GM12878 (cell line): ENCODE results near the gene TRPV3. TPM values are rescaled to one million over a fixed set of nuclear protein-coding genes. Genes with fewer than 3 reads are reported as not detected.

Experiments
- ATAC-seq: fragments of 200-7000 bp; cut with Tn5 transposase; 3 replicates; pipeline ENCODE4 v1.9.1; 2020; ENCODE audit warnings: mild to moderate bottlenecking, moderate library complexity
- BruUV-seq: library from RNA; stranded (reverse); fragments of 400-500 nt; replicated peaks from 2 replicates; lab custom pipeline; 2021; lab: Mats Ljungman, UMichigan
- CTCF ChIA-PET: fragments of 300-600 bp; sonication (Branson Sonifier 250); formaldehyde crosslinking; extraction: SDS; loops from one replicate; lab custom pipeline; 2021; ENCODE audit warnings: inconsistent platforms; lab: Yijun Ruan, JAX
- POLR2A ChIA-PET: fragments of 350-600 bp; formaldehyde crosslinking; extraction: SDS; loops from one replicate; lab custom pipeline; 2021; ENCODE audit warnings: inconsistent platforms; lab: Charles Lee
- RAD21 ChIA-PET: fragments of 300-600 bp; sonication (Branson Sonifier 250); formaldehyde crosslinking; loops from one replicate; lab custom pipeline; 2023; ENCODE audit warnings: antibody characterized with exemption; ENCODE audit not compliant: unreplicated experiment; lab: Charles Lee
- SMC1A ChIA-PET: fragments of 300-600 bp; sonication (Branson Sonifier 250); formaldehyde crosslinking; loops from one replicate; lab custom pipeline; 2023; ENCODE audit not compliant: unreplicated experiment, uncharacterized antibody; lab: Charles Lee
- DNase-seq: peaks from one replicate; pipeline ENCODE4 v3.0.0-alpha.2; 2011; ENCODE audit warnings: low read depth, low spot score
- FAIRE-seq: peaks from 3 replicates; lab custom pipeline; 2011; peaks lifted over from hg19 to GRCh38; lab: Jason Lieb, UNC
- H2AFZ ChIP-seq: 2 replicates; pipeline ENCODE4 v1.6.0; 2011; ENCODE audit warnings: low read depth, low read length, control low read depth; ENCODE audit not compliant: control insufficient read depth
- H3K27ac ChIP-seq: 2 replicates; pipeline ENCODE4 v1.5.1; 2011; ENCODE audit warnings: control low read depth; ENCODE audit not compliant: control insufficient read depth, insufficient read depth
- H3K27me3 ChIP-seq, 2 experiments: replicated peaks in 1 of 2; 2 replicates each; pipeline versions ENCODE4 v1.6.0 to v1.6.1; 2011; ENCODE audit warnings: low read length in 1 of 2; ENCODE audit not compliant: control insufficient read depth in 2 of 2, insufficient read depth in 2 of 2
- H3K36me3 ChIP-seq, 2 experiments: 2 replicates each; pipeline ENCODE4 v1.5.1; 2011; ENCODE audit warnings: low read length in 1 of 2; ENCODE audit not compliant: control insufficient read depth in 2 of 2, insufficient read depth in 2 of 2
- H3K4me1 ChIP-seq: 2 replicates; pipeline ENCODE4 v1.6.1; 2011; ENCODE audit warnings: mild to moderate bottlenecking, low read length, moderate library complexity, mixed read lengths; ENCODE audit not compliant: control insufficient read depth, insufficient read depth
- H3K4me2 ChIP-seq: 2 replicates; pipeline ENCODE4 v1.6.0; 2011; ENCODE audit warnings: control low read depth; ENCODE audit not compliant: control insufficient read depth, insufficient read depth
- H3K4me3 ChIP-seq: fragments of 200-600 bp; sonication (generic); 2 replicates; pipeline ENCODE4 v1.5.1; 2016
- H3K79me2 ChIP-seq: 2 replicates; pipeline ENCODE4 v1.6.0; 2011; ENCODE audit warnings: low read length; ENCODE audit not compliant: control insufficient read depth, insufficient read depth
- H3K9ac ChIP-seq: 2 replicates; pipeline ENCODE4 v1.8.0; 2011; ENCODE audit warnings: low read length, control low read depth, mixed read lengths; ENCODE audit not compliant: control insufficient read depth, insufficient read depth
- H3K9me3 ChIP-seq: replicated peaks from 3 replicates; pipeline ENCODE4 v1.5.1; 2011; ENCODE audit warnings: mild to moderate bottlenecking, low read length; ENCODE audit not compliant: control insufficient read depth, insufficient read depth
- H4K20me1 ChIP-seq: 2 replicates; pipeline ENCODE4 v1.6.0; 2011; ENCODE audit not compliant: control insufficient read depth, insufficient read depth
- CBX5 ChIP-seq: sonication (generic); IDR thresholded peaks from 2 replicates; pipeline ENCODE4 v1.6.1; 2016; ENCODE audit warnings: low read depth, moderate library complexity, mild to moderate bottlenecking, inconsistent platforms
- CHD4 ChIP-seq: fragments of 200-600 bp; sonication (generic); IDR thresholded peaks from 2 replicates; pipeline ENCODE4 v1.6.1; 2016; ENCODE audit warnings: mild to moderate bottlenecking
- EZH2 ChIP-seq: IDR thresholded peaks from 2 replicates; pipeline ENCODE4 v1.6.1; 2012; ENCODE audit warnings: low read depth, mild to moderate bottlenecking, control low read depth, inconsistent platforms, low read length, borderline replicate concordance; ENCODE audit not compliant: control insufficient read depth
- NFIC ChIP-seq: IDR thresholded peaks from 2 replicates; pipeline ENCODE4 v1.6.1; 2012; ENCODE audit warnings: low read depth, mild to moderate bottlenecking, inconsistent platforms, low read length, moderate library complexity
- NFXL1 ChIP-seq: fragments of 450-650 bp; IDR thresholded peaks from 2 replicates; pipeline ENCODE4 v1.6.1; 2017; ENCODE audit warnings: antibody characterized with exemption, mild to moderate bottlenecking, borderline replicate concordance
- NFYA ChIP-seq: IDR thresholded peaks from 2 replicates; pipeline ENCODE4 v1.6.1; 2011; ENCODE audit warnings: low read depth, mild to moderate bottlenecking, low read length, improper control_type of control experiment, borderline replicate concordance
- PAX5 ChIP-seq: IDR thresholded peaks from 2 replicates; pipeline ENCODE4 v1.6.1; 2011; ENCODE audit warnings: low read depth, low read length, borderline replicate concordance
- POLR2AphosphoS2 ChIP-seq: IDR thresholded peaks from 2 replicates; pipeline ENCODE4 v1.6.1; 2011; ENCODE audit warnings: low read depth, mild to moderate bottlenecking, low read length, improper control_type of control experiment, moderate library complexity
- SIX5 ChIP-seq: IDR thresholded peaks from 2 replicates; pipeline ENCODE4 v1.6.1; 2011; ENCODE audit warnings: mild to moderate bottlenecking, low read depth, low read length, moderate library complexity; ENCODE audit not compliant: severe bottlenecking
- SPI1 ChIP-seq: IDR thresholded peaks from 2 replicates; pipeline ENCODE4 v1.6.1; 2011; ENCODE audit warnings: low read depth, mild to moderate bottlenecking, low read length, moderate library complexity, borderline replicate concordance; ENCODE audit not compliant: insufficient read depth
- TARDBP ChIP-seq: IDR thresholded peaks from 2 replicates; pipeline ENCODE4 v1.6.1; 2016; ENCODE audit warnings: borderline replicate concordance
- TCF12 ChIP-seq: IDR thresholded peaks from 2 replicates; pipeline ENCODE4 v1.6.1; 2011; ENCODE audit warnings: low read depth, mild to moderate bottlenecking, low read length
- ZNF217 ChIP-seq: fragments of 450-650 bp; IDR thresholded peaks from 2 replicates; pipeline ENCODE4 v1.6.1; 2017; ENCODE audit warnings: antibody characterized with exemption, mild to moderate bottlenecking
- ZZZ3 ChIP-seq: IDR thresholded peaks from 2 replicates; pipeline ENCODE4 v1.6.1; 2011; ENCODE audit warnings: low read depth; ENCODE audit not compliant: control insufficient read depth, insufficient read length
- WGBS: methylation state at CpG from one replicate; pipeline ENCODE4 v1.1.6; 2016; ENCODE audit warnings: low lambda C conversion rate; ENCODE audit not compliant: insufficient replicate concordance, insufficient coverage; ENCODE audit errors: missing lambda C conversion rate; 5-methylcytosine and 5-hydroxymethylcytosine counted together
- in situ Hi-C: fragments of 300-500 bp; cut with MboI; formaldehyde crosslinking; loops from 9 replicates; pipeline ENCODE4 v1.14.3; 2018; ENCODE audit warnings: mixed read lengths
- intact Hi-C: fragments of 100-400 bp; cut with micrococcal nuclease; formaldehyde crosslinking; loops from one replicate; pipeline ENCODE4 v1.14.2; 2022; ENCODE audit not compliant: unreplicated experiment
- polyA plus RNA-seq, 11 experiments: library from polyadenylated mRNA; depleted of rRNA in 4 of 11; unstranded in 6 of 11; stranded (reverse) in 5 of 11; fragments of >200 nt; fragmentation: Nextera tagmentation in 4 of 11; fragmentation: Illumina TruSeq in 1 of 11; extraction: Ambion mirVana in 4 of 11; extraction: Trizol in 1 of 11; gene quantifications; 1 replicate in 1 of 11; 2 replicates in 10 of 11; pipeline versions ENCODE4 v1.2.1 to v1.2.3, GENCODE V29; 2011 to 2016; ENCODE audit warnings: inconsistent platforms in 2 of 11, missing spikeins in 2 of 11, low read depth in 1 of 11
- total RNA-seq, 4 experiments: library from RNA; depleted of rRNA in 3 of 4; stranded (reverse); fragments of >200 nt in 3 of 4; fragmentation: Illumina TruSeq in 1 of 4; extraction: Trizol in 1 of 4; gene quantifications; 2 replicates each; pipeline versions ENCODE4 v1.2.1 to v1.2.3, GENCODE V29; 2013 to 2021
- TF ChIP-seq, protein P1 (sequence below): fragments of 450-650 bp; IDR thresholded peaks from 2 replicates; pipeline ENCODE4 v1.6.1; 2016; ENCODE audit warnings: mild to moderate bottlenecking
- TF ChIP-seq, protein P2 (sequence below): IDR thresholded peaks from 2 replicates; pipeline ENCODE4 v1.6.1; 2011; ENCODE audit warnings: mild to moderate bottlenecking, low read depth, low read length, moderate library complexity; ENCODE audit not compliant: insufficient replicate concordance
- TF ChIP-seq, protein P3 (sequence below): fragments of 150-350 bp; IDR thresholded peaks from 2 replicates; pipeline ENCODE4 v1.6.1; 2016; ENCODE audit warnings: low read depth, low read length

The TRPV3 gene
- total and polyA plus RNA-seq, 10 of the 15 experiments (the other 5 are each of a cell fraction or from before 2014, with no cell fraction given), result 0.52 to 12.0 (median 2.7) TPM

DNA sequence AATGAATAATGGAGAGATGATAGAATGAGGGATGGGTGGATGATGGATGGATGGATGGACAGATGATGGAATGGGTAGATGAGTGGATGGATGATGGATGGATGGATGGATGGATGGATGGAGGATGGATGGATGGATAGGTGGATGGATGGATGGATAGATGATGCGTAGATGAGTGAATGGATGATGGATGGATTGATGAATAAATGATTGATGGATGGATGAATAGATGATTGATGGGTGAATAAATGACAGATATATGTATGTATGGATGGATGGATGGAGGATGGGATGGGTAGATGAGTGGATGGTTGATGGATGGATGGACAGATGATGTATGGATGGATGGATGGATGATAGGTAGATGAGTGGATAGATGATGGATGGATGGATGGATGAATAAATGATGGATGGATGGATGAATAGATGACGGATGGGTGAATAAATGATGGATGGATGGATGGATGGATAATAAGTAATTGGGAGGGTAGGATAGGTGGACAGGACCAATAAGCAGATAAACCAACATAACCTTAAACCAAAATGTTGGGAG, 7.9 kb downstream of the TRPV3 start (continued):
- TF ChIP-seq, protein P1, sequence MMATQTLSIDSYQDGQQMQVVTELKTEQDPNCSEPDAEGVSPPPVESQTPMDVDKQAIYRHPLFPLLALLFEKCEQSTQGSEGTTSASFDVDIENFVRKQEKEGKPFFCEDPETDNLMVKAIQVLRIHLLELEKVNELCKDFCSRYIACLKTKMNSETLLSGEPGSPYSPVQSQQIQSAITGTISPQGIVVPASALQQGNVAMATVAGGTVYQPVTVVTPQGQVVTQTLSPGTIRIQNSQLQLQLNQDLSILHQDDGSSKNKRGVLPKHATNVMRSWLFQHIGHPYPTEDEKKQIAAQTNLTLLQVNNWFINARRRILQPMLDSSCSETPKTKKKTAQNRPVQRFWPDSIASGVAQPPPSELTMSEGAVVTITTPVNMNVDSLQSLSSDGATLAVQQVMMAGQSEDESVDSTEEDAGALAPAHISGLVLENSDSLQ, result peak; percentile 38; the same call in 1 of the 2 replicates
- no peak for TF ChIP-seq SPI1

DNA sequence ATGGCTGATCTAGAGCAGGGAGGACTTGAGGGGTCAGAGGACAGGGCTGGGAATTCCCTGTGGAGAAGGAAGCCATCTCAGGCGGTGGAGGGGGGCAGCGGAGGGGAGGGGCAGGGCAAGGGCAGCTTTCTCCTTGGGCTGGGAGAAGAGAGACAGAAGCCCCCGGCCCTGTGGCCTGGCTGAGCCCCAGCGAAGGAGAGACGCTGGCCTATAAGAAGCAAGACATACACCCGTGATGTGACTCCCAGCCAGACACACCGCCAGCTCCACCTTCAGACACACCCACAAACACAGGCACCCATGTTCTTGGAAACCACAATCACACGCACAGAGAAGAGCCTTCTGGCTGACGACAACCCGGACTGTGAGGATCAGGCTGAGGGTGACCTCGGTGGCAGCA, 10.0 kb downstream of the TRPV3 start:
- H3K9ac ChIP-seq, result no peak overlapping the region
- FAIRE-seq (no peak), ATAC-seq (no peak; the same call in 2 of the 3 replicates), DNase-seq (no peak)
- H2AFZ ChIP-seq, result no peak overlapping the region
- no peak overlapping the region for H3K4me2 ChIP-seq
- SMC1A ChIA-PET, result no interaction called here
- H3K4me1 ChIP-seq, result no peaks in the 10 kb centered on the region
- no peak overlapping the region for H3K4me3 ChIP-seq
- intact Hi-C loops, result no loop called here
- CTCF ChIA-PET, result interaction anchor here (1.3 to 1.4 kb wide), 2 partner anchors 10 to 11 kb away, joined by 3 to 4 read pairs; partner anchors contain the start of gene TRPV3
- in situ Hi-C loops, result no loop called here
- POLR2A ChIA-PET, result no interaction called here
- H3K27me3 ChIP-seq, result no peaks in the 10 kb centered on the region
- H4K20me1 ChIP-seq, result no peaks in the 10 kb centered on the region
- H3K27ac ChIP-seq, result no peak overlapping the region
- WGBS, result 90% methylated on average over 9 of the region's 11 CpGs
- H3K36me3 ChIP-seq, result peaks cover 0 to 2% of the 10 kb centered on the region in 2 experiments; a peak in 2 of 4 replicates
- H3K9me3 ChIP-seq, result no peaks in the 10 kb centered on the region
- no TSS peak for BruUV-seq
- no peaks in the 10 kb centered on the region for H3K79me2 ChIP-seq
- RAD21 ChIA-PET, result no interaction called here
- no peak for TF ChIP-seq ZNF217
- no peak for TF ChIP-seq ZZZ3
- no peak for TF ChIP-seq CBX5
- TF ChIP-seq SIX5, result no peak
- TF ChIP-seq TARDBP, result no peak
- TF ChIP-seq, protein P2, sequence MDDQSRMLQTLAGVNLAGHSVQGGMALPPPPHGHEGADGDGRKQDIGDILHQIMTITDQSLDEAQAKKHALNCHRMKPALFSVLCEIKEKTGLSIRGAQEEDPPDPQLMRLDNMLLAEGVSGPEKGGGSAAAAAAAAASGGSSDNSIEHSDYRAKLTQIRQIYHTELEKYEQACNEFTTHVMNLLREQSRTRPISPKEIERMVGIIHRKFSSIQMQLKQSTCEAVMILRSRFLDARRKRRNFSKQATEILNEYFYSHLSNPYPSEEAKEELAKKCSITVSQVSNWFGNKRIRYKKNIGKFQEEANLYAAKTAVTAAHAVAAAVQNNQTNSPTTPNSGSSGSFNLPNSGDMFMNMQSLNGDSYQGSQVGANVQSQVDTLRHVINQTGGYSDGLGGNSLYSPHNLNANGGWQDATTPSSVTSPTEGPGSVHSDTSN, result no peak
- TF ChIP-seq TCF12, result no peak
- TF ChIP-seq NFIC, result no peak
- no peak for TF ChIP-seq NFXL1
- TF ChIP-seq NFYA, result no peak
- TF ChIP-seq, protein P3, sequence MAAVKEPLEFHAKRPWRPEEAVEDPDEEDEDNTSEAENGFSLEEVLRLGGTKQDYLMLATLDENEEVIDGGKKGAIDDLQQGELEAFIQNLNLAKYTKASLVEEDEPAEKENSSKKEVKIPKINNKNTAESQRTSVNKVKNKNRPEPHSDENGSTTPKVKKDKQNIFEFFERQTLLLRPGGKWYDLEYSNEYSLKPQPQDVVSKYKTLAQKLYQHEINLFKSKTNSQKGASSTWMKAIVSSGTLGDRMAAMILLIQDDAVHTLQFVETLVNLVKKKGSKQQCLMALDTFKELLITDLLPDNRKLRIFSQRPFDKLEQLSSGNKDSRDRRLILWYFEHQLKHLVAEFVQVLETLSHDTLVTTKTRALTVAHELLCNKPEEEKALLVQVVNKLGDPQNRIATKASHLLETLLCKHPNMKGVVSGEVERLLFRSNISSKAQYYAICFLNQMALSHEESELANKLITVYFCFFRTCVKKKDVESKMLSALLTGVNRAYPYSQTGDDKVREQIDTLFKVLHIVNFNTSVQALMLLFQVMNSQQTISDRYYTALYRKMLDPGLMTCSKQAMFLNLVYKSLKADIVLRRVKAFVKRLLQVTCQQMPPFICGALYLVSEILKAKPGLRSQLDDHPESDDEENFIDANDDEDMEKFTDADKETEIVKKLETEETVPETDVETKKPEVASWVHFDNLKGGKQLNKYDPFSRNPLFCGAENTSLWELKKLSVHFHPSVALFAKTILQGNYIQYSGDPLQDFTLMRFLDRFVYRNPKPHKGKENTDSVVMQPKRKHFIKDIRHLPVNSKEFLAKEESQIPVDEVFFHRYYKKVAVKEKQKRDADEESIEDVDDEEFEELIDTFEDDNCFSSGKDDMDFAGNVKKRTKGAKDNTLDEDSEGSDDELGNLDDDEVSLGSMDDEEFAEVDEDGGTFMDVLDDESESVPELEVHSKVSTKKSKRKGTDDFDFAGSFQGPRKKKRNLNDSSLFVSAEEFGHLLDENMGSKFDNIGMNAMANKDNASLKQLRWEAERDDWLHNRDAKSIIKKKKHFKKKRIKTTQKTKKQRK, result no peak
- no peak for TF ChIP-seq POLR2AphosphoS2
- no peak for TF ChIP-seq CHD4
- no peak for TF ChIP-seq EZH2
- no peak for TF ChIP-seq PAX5
